Measurements from ENCODE around the gene PDZD4.

PDZD4 gene

DNA sequence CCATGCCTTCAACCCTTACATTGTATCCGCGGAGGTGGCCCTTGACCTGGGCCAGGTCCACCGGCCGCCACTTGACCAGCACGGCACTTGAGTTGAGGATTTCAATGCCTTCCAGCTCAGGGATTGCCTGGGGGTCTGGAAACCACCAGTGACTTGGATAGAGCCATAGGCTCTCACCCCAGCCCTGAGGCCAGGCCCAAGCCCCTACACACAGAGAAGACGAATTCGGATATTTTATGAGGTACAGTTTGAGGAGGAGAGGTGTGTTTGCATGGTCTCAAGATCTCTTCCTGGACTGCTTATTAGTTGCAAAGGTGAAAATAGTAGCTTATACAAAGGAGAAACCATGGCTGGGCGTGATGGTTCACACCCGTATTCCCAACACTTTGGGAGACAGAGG is 35.3 kb upstream of the PDZD4 start:
- H2AK5ac ChIP-seq (ENCODE audit: low read length), result no peak overlapping the region
- H3K9ac ChIP-seq (ENCODE audit: low read length), result no peak overlapping the region
- H3K18ac ChIP-seq (ENCODE audit: low read length), result no peak overlapping the region
- peaks cover 1% of the 10 kb centered on the region for H3K36me3 ChIP-seq (ENCODE audit: control insufficient read depth, insufficient read depth, low read length)
- H3K4ac ChIP-seq (ENCODE audit: low read depth, low read length), result no peak overlapping the region
- no CpG with 5 or more reads among the region's 9 CpGs for WGBS (ENCODE audit: extremely low coverage, insufficient coverage, low lambda C conversion rate)
- no peak overlapping the region for H3K56ac ChIP-seq (ENCODE audit: low read length)
- no peak for DNase-seq
- no peak overlapping the region for H3K4me2 ChIP-seq (ENCODE audit: low read length)
- H3K79me2 ChIP-seq (ENCODE audit: control insufficient read depth, insufficient read depth, low read length), result no peaks in the 10 kb centered on the region
- no peak overlapping the region for H4K5ac ChIP-seq (ENCODE audit: low read length)
- no peak overlapping the region for H2BK15ac ChIP-seq (replicated peaks; ENCODE audit: low read depth)
- no peak overlapping the region for H4K8ac ChIP-seq (ENCODE audit: low read depth, low read length)
- H3K27me3 ChIP-seq (ENCODE audit: insufficient read depth, low read length, poor library complexity), result no peaks in the 10 kb centered on the region
- no peak overlapping the region for H3K27ac ChIP-seq (ENCODE audit: low read depth, low read length)
- H3K79me1 ChIP-seq (ENCODE audit: low read length), result no peaks in the 10 kb centered on the region
- no peak overlapping the region for H3K4me3 ChIP-seq (ENCODE audit: low read length)
- no peak overlapping the region for H2BK120ac ChIP-seq (ENCODE audit: low read depth, low read length)
- no peaks in the 10 kb centered on the region for H3K4me1 ChIP-seq (ENCODE audit: control insufficient read depth, low read depth, low read length)
- no peak overlapping the region for H3K23ac ChIP-seq (ENCODE audit: low read length)
- no peak overlapping the region for H2BK5ac ChIP-seq (ENCODE audit: low read length)

DNA sequence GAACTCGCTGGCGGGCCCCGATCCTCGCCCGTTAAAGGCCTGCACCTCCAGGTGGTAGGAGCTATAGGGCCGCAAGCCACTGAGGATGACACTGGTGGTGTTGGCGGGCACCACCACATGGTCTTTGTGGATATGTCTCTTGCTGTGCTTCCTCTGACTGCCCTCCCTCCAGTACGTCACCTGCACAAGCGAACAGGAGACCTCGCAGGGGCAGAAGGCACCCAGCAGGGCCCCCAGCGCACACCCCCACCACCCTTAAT is 34.9 kb upstream of the PDZD4 start:
- H3K4me2 ChIP-seq (ENCODE audit: low read length), result no peak overlapping the region

DNA sequence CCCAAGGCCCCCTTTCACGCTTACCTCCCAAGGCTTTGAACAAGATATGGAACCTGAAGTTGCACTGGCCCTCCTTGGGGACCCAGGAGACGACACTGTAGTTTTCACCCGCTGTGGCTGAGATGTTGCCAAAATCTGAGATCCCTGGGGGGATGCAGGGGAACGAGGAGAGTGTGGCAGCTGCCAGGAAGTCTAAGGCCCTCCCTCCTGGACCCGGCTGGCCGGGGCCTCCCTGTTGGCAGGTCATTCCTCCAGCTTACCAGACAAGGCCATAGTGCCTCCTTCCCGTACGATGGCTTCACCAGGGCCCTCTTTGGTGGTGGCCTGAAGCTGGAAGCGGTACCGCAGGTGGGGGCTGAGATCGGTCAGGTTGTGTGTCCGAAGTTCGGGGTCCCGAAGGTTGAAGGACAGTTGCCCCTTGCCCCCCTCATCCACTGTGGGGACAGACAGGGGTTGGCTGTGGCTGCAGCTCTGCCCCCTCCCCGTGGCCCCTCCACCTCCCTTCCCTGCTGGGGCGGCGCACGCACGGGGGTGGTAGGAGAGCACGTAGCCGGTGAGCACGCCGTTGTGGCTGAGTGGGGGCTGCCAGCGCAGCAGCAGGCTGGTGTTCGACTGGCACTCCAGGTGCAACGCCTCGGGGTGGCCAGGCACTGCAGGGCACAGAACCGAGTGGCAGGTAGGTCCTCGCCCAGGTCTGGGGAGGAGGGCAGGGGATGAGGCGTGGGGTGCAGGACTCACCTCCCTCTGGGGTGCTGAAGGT is 34.4 kb upstream of the PDZD4 start:
- H3K4me3 ChIP-seq (ENCODE audit: low read length), result no peak overlapping the region
- no peak overlapping the region for H3K4me2 ChIP-seq (ENCODE audit: low read length)
- no peaks in the 10 kb centered on the region for H3K27me3 ChIP-seq (ENCODE audit: insufficient read depth, low read length, poor library complexity)
- H3K27ac ChIP-seq (ENCODE audit: low read depth, low read length), result no peak overlapping the region
- no peak overlapping the region for H2BK120ac ChIP-seq (ENCODE audit: low read depth, low read length)
- no peak overlapping the region for H2BK15ac ChIP-seq (replicated peaks; ENCODE audit: low read depth)
- no peaks in the 10 kb centered on the region for H3K79me1 ChIP-seq (ENCODE audit: low read length)
- no peak for DNase-seq
- H2BK5ac ChIP-seq (ENCODE audit: low read length), result no peak overlapping the region
- no peak overlapping the region for H3K4ac ChIP-seq (ENCODE audit: low read depth, low read length)
- H4K8ac ChIP-seq (ENCODE audit: low read depth, low read length), result no peak overlapping the region
- no peaks in the 10 kb centered on the region for H3K4me1 ChIP-seq (ENCODE audit: control insufficient read depth, low read depth, low read length)
- no peak overlapping the region for H3K18ac ChIP-seq (ENCODE audit: low read length)
- no peak overlapping the region for H3K9ac ChIP-seq (ENCODE audit: low read length)
- no peak overlapping the region for H2AK5ac ChIP-seq (ENCODE audit: low read length)
- no CpG with 5 or more reads among the region's 30 CpGs for WGBS (ENCODE audit: extremely low coverage, insufficient coverage, low lambda C conversion rate)
- no peak overlapping the region for H3K56ac ChIP-seq (ENCODE audit: low read length)
- H4K5ac ChIP-seq (ENCODE audit: low read length), result no peak overlapping the region
- H3K79me2 ChIP-seq (ENCODE audit: control insufficient read depth, insufficient read depth, low read length), result no peaks in the 10 kb centered on the region
- H3K23ac ChIP-seq (ENCODE audit: low read length), result no peak overlapping the region
- H3K36me3 ChIP-seq (ENCODE audit: control insufficient read depth, insufficient read depth, low read length), result peaks cover 1% of the 10 kb centered on the region

More for the DNA sequence above, 34.9 kb upstream of the PDZD4 start:
- Histone ChIP-seq H3K4me1 (ENCODE audit: control insufficient read depth, low read depth, low read length) (no peaks in the 10 kb centered on the region), H2BK15ac (replicated peaks; ENCODE audit: low read depth) (no peak overlapping the region), H4K5ac (ENCODE audit: low read length) (no peak overlapping the region), H3K79me1 (ENCODE audit: low read length) (no peaks in the 10 kb centered on the region), H3K23ac (ENCODE audit: low read length) (no peak overlapping the region), H3K56ac (ENCODE audit: low read length) (no peak overlapping the region), H3K27me3 (ENCODE audit: insufficient read depth, low read length, poor library complexity) (no peaks in the 10 kb centered on the region), H3K36me3 (ENCODE audit: control insufficient read depth, insufficient read depth, low read length) (peaks cover 1% of the 10 kb centered on the region), H2BK5ac (ENCODE audit: low read length) (no peak overlapping the region), H3K18ac (ENCODE audit: low read length) (no peak overlapping the region), H3K79me2 (ENCODE audit: control insufficient read depth, insufficient read depth, low read length) (no peaks in the 10 kb centered on the region), H3K9ac (ENCODE audit: low read length) (no peak overlapping the region), H3K27ac (ENCODE audit: low read depth, low read length) (no peak overlapping the region), H4K8ac (ENCODE audit: low read depth, low read length) (no peak overlapping the region), H3K4ac (ENCODE audit: low read depth, low read length) (no peak overlapping the region), H3K4me3 (ENCODE audit: low read length) (no peak overlapping the region), H2AK5ac (ENCODE audit: low read length) (no peak overlapping the region), H2BK120ac (ENCODE audit: low read depth, low read length) (no peak overlapping the region)
- WGBS (ENCODE audit: extremely low coverage, insufficient coverage, low lambda C conversion rate), result no CpG with 5 or more reads among the region's 11 CpGs
- no peak for DNase-seq

DNA sequence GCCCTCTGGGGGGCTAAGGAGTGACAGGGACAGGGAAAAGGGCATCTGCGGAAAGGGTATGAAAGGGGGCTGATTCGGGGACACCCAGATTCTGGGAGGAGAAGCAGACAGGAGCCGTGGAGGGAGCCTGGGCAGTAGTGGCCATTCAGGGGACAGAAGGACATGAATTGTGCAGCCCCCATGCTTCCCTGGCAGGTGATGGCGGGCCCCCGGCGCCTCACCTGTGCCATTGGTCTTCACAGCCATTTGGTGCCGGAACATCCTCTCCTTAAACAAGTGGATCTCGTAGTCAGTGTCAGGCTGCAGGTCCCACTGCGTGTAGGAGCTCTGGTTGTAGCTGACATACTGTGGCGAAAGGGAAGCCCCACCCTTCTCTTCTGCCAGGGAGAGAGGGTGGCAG is 33.8 kb upstream of the PDZD4 start:
- H3K4me1 ChIP-seq (ENCODE audit: control insufficient read depth, low read depth, low read length), result no peaks in the 10 kb centered on the region
- H3K79me1 ChIP-seq (ENCODE audit: low read length), result no peaks in the 10 kb centered on the region
- H3K27me3 ChIP-seq (ENCODE audit: insufficient read depth, low read length, poor library complexity), result no peaks in the 10 kb centered on the region
- no peak overlapping the region for H2BK120ac ChIP-seq (ENCODE audit: low read depth, low read length)
- H4K8ac ChIP-seq (ENCODE audit: low read depth, low read length), result no peak overlapping the region
- no CpG with 5 or more reads among the region's 10 CpGs for WGBS (ENCODE audit: extremely low coverage, insufficient coverage, low lambda C conversion rate)
- no peak overlapping the region for H3K4me3 ChIP-seq (ENCODE audit: low read length)
- no peak overlapping the region for H4K5ac ChIP-seq (ENCODE audit: low read length)
- H2AK5ac ChIP-seq (ENCODE audit: low read length), result no peak overlapping the region
- no peak overlapping the region for H2BK5ac ChIP-seq (ENCODE audit: low read length)
- H3K4ac ChIP-seq (ENCODE audit: low read depth, low read length), result no peak overlapping the region
- H3K9ac ChIP-seq (ENCODE audit: low read length), result no peak overlapping the region
- H3K36me3 ChIP-seq (ENCODE audit: control insufficient read depth, insufficient read depth, low read length), result no peaks in the 10 kb centered on the region
- no peak for DNase-seq
- H3K27ac ChIP-seq (ENCODE audit: low read depth, low read length), result no peak overlapping the region
- H3K56ac ChIP-seq (ENCODE audit: low read length), result no peak overlapping the region
- H3K4me2 ChIP-seq (ENCODE audit: low read length), result no peak overlapping the region
- H3K79me2 ChIP-seq (ENCODE audit: control insufficient read depth, insufficient read depth, low read length), result no peaks in the 10 kb centered on the region
- H2BK15ac ChIP-seq (replicated peaks; ENCODE audit: low read depth), result no peak overlapping the region
- H3K23ac ChIP-seq (ENCODE audit: low read length), result no peak overlapping the region
- H3K18ac ChIP-seq (ENCODE audit: low read length), result no peak overlapping the region

DNA sequence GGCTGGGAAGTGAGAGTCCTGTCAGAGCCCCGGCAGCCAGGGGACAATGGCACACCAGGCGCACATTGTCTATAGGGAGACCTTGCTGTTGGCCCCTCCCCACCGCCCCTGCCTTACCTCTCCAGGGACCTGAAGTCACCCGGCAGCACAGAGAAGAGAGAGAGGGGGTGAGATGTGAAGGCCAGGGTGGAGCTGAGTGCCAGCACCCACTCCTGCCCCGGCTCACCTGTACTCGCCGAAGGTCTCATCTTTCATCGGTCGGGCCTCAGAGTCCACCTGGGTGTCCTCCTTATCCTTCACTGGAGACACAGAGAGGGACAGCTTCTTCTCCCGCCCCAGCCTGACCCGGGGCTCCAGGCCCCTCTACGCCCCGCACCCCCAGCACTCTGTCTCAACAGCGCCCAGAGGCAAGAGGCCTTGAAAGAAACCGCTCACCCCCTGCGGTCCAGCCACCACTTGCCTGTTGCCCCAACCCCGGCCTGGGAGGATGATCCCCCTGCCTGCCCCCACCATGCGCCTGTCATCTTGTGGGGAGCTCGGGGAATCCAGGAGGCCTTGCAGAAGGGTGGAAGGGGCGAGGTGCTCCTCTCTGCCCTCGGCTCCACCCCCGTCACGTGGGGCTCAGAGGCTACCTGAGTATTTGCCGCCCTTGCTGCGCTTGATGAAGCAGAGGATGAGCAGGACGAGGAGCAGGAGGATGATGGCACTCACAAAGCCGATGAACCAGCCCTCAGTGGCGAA is 33.1 kb upstream of the PDZD4 start:
- Histone ChIP-seq H3K18ac (ENCODE audit: low read length) (no peak overlapping the region), H2BK15ac (replicated peaks; ENCODE audit: low read depth) (no peak overlapping the region), H4K8ac (ENCODE audit: low read depth, low read length) (no peak overlapping the region), H3K23ac (ENCODE audit: low read length) (no peak overlapping the region), H3K4me3 (ENCODE audit: low read length) (no peak overlapping the region), H3K4ac (ENCODE audit: low read depth, low read length) (no peak overlapping the region), H2AK5ac (ENCODE audit: low read length) (no peak overlapping the region), H2BK120ac (ENCODE audit: low read depth, low read length) (no peak overlapping the region), H3K79me2 (ENCODE audit: control insufficient read depth, insufficient read depth, low read length) (no peaks in the 10 kb centered on the region), H3K27me3 (ENCODE audit: insufficient read depth, low read length, poor library complexity) (no peaks in the 10 kb centered on the region), H3K9ac (ENCODE audit: low read length) (no peak overlapping the region), H3K56ac (ENCODE audit: low read length) (no peak overlapping the region), H4K5ac (ENCODE audit: low read length) (no peak overlapping the region), H3K4me1 (ENCODE audit: control insufficient read depth, low read depth, low read length) (no peaks in the 10 kb centered on the region), H3K4me2 (ENCODE audit: low read length) (no peak overlapping the region), H3K36me3 (ENCODE audit: control insufficient read depth, insufficient read depth, low read length) (no peaks in the 10 kb centered on the region), H3K79me1 (ENCODE audit: low read length) (no peaks in the 10 kb centered on the region), H2BK5ac (ENCODE audit: low read length) (no peak overlapping the region), H3K27ac (ENCODE audit: low read depth, low read length) (no peak overlapping the region)
- WGBS (ENCODE audit: extremely low coverage, insufficient coverage, low lambda C conversion rate), result no CpG with 5 or more reads among the region's 28 CpGs
- no peak for DNase-seq
